ENCODE measurements around the gene NDUFAF8. TPM values are rescaled to one million over a fixed set of nuclear protein-coding genes. Genes with fewer than 3 reads are reported as not detected.

NDUFAF8 gene
- total RNA-seq, 1 experiment from 2014 or later = 60.1 TPM

DNA sequence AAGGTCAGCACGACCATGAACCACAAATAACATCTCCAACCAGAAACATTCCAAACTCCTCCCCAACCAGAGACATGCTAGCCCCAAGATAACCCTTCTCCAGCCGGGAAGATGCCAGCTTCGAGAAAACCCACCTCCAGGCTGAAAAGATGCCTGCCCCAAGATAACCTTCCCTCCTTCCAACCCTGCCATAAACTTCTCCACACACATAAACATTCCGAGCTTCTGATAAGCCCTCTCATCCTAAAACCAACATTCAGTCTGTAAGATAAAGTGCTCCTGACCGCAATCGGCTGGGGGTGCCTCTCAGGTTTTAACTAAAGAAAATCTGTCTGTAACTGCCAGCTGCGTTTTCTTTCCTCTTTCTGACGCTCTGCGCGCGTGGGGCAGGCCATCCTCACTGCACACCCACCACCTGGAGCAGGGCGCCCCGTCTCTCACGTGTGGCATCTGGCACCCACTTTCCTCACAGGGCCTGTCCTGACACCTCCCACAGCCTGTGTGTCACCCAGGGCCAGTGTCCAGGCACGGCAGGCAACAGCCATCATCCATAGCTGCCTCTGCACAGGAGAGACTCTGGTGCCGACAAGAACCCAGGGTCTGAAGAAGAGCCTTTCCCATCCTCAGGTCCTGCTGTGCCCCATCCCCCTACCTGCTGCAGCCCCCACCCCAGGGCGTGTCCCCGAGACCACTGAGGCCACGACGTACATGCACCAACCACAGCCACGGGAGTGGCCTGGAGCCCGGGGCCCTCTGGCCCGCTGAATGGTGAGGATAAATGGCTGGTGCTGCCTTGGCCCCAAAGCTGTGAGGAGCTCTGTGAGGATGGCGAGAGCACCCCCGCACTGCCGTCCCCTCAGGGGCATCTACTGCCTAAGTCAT is 3.9 kb upstream of the NDUFAF8 start:
- Histone ChIP-seq H4K91ac (ENCODE audit: insufficient read length, low read depth, low read length) (no peak overlapping the region), H4K8ac (replicated peaks; ENCODE audit: insufficient read length, low read depth, low read length) (no peak overlapping the region), H3T11ph (ENCODE audit: low read length) (no peak overlapping the region), H2BK15ac (ENCODE audit: low read depth, low read length) (no peak overlapping the region), H3K27me3 (ENCODE audit: insufficient read depth, low read length) (no peaks in the 10 kb centered on the region), H3K14ac (ENCODE audit: insufficient read depth, low read length) (no peak overlapping the region), H2BK5ac (ENCODE audit: insufficient read length, low read length) (no peak overlapping the region), H3K23me2 (ENCODE audit: insufficient read length, low read depth, low read length, poor library complexity, severe bottlenecking) (peaks cover 12% of the 10 kb centered on the region), H4K20me1 (ENCODE audit: control insufficient read depth, insufficient read depth, insufficient read length) (no peaks in the 10 kb centered on the region), H2AK5ac (ENCODE audit: insufficient read length, low read length) (no peak overlapping the region), H2BK120ac (ENCODE audit: low read depth, low read length, poor library complexity, severe bottlenecking) (no peak overlapping the region), H3K23ac (ENCODE audit: insufficient read length, low read depth, low read length) (no peak overlapping the region), H4K5ac (ENCODE audit: insufficient read length, low read depth, low read length) (no peak overlapping the region), H3K4me1 (ENCODE audit: insufficient read depth, low read length) (no peaks in the 10 kb centered on the region), H3K9me3 (ENCODE audit: control insufficient read depth, low read depth, low read length) (no peaks in the 10 kb centered on the region), H3K79me1 (ENCODE audit: insufficient read depth, low read depth, low read length, poor library complexity, severe bottlenecking) (peaks cover 2% of the 10 kb centered on the region), H3K79me2 (ENCODE audit: insufficient read depth, low read length) (peaks cover 4% of the 10 kb centered on the region), H3K4me2 (ENCODE audit: insufficient read depth, insufficient read length, low read length) (no peak overlapping the region), H2AFZ (ENCODE audit: low read length) (no peak overlapping the region), H3K27ac (ENCODE audit: insufficient read length, low read depth, low read length) (no peak overlapping the region), H3K18ac (ENCODE audit: insufficient read length, low read depth, low read length) (no peak overlapping the region), H3K56ac (ENCODE audit: insufficient read length, low read depth, low read length) (no peak overlapping the region), H3K4ac (ENCODE audit: low read depth, low read length) (no peak overlapping the region), H2BK20ac (ENCODE audit: low read depth, low read length, poor library complexity, severe bottlenecking) (no peak overlapping the region), H2BK12ac (ENCODE audit: insufficient read length, low read depth, low read length) (no peak overlapping the region), H3K9ac (ENCODE audit: extremely low read depth, insufficient read length, low read length) (no peak overlapping the region)
- Mint-ChIP-seq H3K27ac (peak overlapping the region in 1 of 3 experiments; percentile 51; a peak in 1 of 7 replicates), H3K4me1 (peaks cover 8 to 10% of the 10 kb centered on the region in 2 experiments), H3K9me3 (no peaks in the 10 kb centered on the region; a peak in 1 of 5 replicates), H3K36me3 (ENCODE audit: insufficient read depth in 1 of 3, low read depth in 3 of 3) (peaks cover 7 to 10% (median 9%) of the 10 kb centered on the region in 3 experiments), H3K27me3 (ENCODE audit: low read depth) (no peaks in the 10 kb centered on the region), H3K4me3 (peak overlapping the region in 1 of 2 experiments; percentile 6; a peak in 1 of 5 replicates)
- WGBS (ENCODE audit: extremely low coverage, insufficient read length, low lambda C conversion rate) = no CpG with 5 or more reads among the region's 26 CpGs
- DNase-seq = no peak
- TF ChIP-seq, protein P1, sequence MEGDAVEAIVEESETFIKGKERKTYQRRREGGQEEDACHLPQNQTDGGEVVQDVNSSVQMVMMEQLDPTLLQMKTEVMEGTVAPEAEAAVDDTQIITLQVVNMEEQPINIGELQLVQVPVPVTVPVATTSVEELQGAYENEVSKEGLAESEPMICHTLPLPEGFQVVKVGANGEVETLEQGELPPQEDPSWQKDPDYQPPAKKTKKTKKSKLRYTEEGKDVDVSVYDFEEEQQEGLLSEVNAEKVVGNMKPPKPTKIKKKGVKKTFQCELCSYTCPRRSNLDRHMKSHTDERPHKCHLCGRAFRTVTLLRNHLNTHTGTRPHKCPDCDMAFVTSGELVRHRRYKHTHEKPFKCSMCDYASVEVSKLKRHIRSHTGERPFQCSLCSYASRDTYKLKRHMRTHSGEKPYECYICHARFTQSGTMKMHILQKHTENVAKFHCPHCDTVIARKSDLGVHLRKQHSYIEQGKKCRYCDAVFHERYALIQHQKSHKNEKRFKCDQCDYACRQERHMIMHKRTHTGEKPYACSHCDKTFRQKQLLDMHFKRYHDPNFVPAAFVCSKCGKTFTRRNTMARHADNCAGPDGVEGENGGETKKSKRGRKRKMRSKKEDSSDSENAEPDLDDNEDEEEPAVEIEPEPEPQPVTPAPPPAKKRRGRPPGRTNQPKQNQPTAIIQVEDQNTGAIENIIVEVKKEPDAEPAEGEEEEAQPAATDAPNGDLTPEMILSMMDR (conservative IDR thresholded peaks at IDR 0.05) = no peak
